GM12878 (cell line): ENCODE measurements around the gene HDAC5.

Experiments used
- CREB1 ChIP-seq: IDR thresholded peaks from 2 replicates; pipeline ENCODE4 v1.6.1; 2012; ENCODE audit warnings: low read depth, mild to moderate bottlenecking, inconsistent platforms
- RFX5 ChIP-seq: IDR thresholded peaks from 2 replicates; pipeline ENCODE4 v1.6.1; 2011; ENCODE audit warnings: low read depth, low read length, improper control_type of control experiment
- TCF12 ChIP-seq: IDR thresholded peaks from 2 replicates; pipeline ENCODE4 v1.6.1; 2011; ENCODE audit warnings: low read depth, mild to moderate bottlenecking, low read length
- TCF7 ChIP-seq: IDR thresholded peaks from 2 replicates; pipeline ENCODE4 v1.6.1; 2014; ENCODE audit warnings: antibody characterized with exemption, borderline replicate concordance
- TF ChIP-seq, protein P1 (sequence below), 3 experiments: IDR thresholded peaks in 2 of 3; conservative IDR thresholded peaks in 1 of 3; 2 replicates each; pipeline ENCODE4 v1.5.1; 2011; ENCODE audit warnings: low read depth in 3 of 3, low read length in 3 of 3, mild to moderate bottlenecking in 3 of 3, control low read depth in 2 of 3, moderate library complexity in 2 of 3, inconsistent platforms in 1 of 3, mixed read lengths in 1 of 3; ENCODE audit not compliant: control insufficient read depth in 2 of 3, insufficient read depth in 1 of 3; ENCODE audit errors: extremely low read depth in 1 of 3

DNA sequence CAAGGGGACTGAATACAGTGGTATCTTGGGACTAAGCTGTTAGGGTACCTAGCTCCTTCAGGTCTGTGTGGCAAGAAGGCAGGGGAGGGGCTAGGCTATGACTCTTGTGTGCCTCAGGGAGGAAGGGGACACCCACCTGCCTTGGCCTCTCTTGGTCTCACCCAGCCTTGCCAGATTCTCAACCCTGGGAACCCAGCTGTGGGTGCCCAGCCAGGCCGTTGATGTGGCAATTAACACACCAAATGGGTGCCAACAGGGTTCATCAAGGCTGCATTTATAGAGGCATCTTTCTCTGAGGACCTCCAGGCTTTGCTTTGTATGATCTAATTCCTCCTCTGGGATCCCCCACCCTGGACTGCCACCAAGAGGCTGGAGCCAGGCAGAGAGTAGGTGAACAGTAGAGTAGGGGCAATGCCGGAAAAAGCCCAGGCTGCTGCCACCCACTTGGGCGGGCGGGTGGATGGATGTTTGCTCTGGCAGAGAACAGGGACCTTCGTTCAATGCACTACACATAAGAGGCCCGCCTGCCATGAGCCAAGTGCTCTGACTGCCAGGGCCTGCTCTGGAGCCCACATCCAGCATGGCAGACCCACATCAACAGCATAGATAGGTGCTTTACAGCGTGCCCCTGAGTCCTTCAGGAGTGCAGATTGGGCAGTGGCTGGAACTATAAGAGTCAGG, 43.9 kb upstream of the HDAC5 start:
- TF ChIP-seq, protein P1, sequence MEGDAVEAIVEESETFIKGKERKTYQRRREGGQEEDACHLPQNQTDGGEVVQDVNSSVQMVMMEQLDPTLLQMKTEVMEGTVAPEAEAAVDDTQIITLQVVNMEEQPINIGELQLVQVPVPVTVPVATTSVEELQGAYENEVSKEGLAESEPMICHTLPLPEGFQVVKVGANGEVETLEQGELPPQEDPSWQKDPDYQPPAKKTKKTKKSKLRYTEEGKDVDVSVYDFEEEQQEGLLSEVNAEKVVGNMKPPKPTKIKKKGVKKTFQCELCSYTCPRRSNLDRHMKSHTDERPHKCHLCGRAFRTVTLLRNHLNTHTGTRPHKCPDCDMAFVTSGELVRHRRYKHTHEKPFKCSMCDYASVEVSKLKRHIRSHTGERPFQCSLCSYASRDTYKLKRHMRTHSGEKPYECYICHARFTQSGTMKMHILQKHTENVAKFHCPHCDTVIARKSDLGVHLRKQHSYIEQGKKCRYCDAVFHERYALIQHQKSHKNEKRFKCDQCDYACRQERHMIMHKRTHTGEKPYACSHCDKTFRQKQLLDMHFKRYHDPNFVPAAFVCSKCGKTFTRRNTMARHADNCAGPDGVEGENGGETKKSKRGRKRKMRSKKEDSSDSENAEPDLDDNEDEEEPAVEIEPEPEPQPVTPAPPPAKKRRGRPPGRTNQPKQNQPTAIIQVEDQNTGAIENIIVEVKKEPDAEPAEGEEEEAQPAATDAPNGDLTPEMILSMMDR (IDR thresholded peaks at IDR 0.05 in 2 of 3, conservative IDR thresholded peaks at IDR 0.05 in 1 of 3; ENCODE audit: control insufficient read depth in 2 of 3, extremely low read depth in 1 of 3, insufficient read depth in 1 of 3, low read depth in 3 of 3, low read length in 3 of 3) = no peak
- TF ChIP-seq RFX5 (no peak), TCF7 (no peak), TCF12 (no peak), CREB1 (no peak)
